HG02885 (cell line): ENCODE results near the gene C19orf44.
"Not testable (repeated sequence)": the region's sequence is repeated elsewhere in the genome, so short reads cannot be mapped to it uniquely, and the experiment has no call there.

Source experiments
- ATAC-seq: cut with Tn5 transposase; IDR thresholded peaks from one replicate; pipeline ENCODE4 v1.9.1; 2021; ENCODE audit warnings: mild to moderate bottlenecking; ENCODE audit not compliant: unreplicated experiment, poor library complexity

Gene C19orf44

GRCh38 chr19:16530540-16531379, 34.6 kb downstream of the C19orf44 start:
- no peak for ATAC-seq

DNA sequence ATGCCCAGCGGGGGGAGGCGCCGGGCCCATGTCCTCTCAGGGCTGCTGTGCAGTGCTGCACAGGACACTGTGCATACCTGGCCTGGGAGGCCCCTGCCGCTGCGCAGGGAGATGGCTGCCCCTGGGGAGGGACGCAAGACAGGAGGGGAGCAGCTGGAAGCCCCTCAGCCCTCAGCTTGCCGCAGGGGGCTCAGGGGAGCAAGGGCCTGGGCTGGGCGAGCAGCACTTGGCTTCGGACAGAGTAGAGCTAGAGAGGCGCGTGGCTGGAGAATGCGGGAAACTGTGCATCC, 35.1 kb downstream of the C19orf44 start:
- no peak for ATAC-seq

DNA sequence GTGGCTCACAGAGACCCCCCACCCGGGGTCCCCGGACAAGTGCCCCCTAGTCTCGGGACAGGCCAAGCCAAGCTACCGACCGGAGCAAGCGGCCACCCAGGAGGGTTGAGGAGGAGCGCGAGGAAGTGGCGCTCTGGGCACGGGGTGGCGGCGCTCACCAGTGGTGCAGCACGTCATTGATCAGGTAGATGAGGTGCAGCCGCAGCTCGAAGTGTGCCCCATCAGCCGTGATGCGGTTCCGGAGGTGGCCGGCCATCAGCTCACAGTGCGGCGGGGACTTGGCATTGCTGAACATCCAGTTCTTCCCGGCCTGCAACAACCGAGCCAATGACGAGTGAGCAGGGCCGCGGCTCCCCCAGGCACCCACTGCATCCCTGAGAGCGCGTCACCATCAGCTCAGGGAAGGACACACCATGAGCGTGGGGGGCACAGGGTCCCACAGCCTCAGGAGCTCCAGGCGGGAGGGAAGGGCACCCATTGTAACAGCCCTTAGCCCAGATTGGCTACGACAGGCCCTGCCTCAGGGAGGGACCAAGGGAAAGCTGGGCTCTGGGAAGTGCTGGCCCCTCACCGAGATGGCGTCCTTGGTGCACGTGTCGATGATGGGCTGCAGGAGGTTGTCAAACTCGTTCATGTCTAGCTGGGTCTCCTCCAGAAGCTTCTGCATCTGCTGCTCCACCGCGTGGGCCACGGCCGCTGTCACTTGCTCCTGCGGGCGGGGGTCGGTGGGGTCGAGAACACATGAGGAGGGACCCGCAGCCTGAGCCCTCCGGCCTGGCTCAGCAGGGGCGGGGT, 36.4 kb downstream of the C19orf44 start:
- ATAC-seq, result no peak

DNA sequence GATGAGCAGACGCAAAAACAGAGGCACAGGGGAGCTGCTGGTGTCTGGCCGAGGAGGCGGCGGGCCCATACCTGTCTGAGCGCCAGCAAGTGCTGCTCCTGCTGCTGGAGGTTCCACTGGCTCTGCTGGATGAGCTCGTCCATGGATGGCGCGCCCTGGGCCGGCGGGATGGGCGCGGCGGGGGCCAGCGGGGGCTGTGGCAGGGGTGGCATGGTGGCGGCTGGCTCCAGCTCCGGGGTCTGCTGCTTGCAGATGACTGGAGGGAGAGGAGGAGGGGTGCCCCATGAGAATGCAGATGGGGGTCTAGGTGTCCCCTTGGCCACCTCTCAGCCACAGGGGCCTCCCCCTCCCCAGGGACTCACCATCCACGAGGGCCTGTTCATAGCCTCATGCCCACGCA, 39.2 kb downstream of the C19orf44 start:
- no peak for ATAC-seq

DNA sequence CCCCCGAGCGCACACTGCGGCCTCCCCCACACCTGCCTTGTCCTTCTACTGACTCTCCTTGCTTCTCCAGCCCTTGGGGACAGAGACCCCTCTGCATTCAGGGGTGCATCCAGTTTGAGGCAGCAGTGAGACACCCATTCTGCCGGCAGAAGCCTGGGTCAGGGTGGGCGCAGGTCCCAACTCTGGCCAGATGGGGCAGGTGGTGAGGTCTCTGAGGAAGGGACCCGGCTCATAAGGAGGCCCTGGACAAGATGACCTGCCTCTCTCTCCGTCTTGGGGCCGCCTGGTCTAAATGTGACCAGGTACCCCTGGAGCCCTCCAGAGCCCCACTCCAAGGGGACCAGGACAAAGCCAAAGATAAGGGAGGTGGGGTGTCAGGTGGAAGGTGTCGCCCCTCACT, 39.9 kb downstream of the C19orf44 start:
- ATAC-seq, result no peak

DNA sequence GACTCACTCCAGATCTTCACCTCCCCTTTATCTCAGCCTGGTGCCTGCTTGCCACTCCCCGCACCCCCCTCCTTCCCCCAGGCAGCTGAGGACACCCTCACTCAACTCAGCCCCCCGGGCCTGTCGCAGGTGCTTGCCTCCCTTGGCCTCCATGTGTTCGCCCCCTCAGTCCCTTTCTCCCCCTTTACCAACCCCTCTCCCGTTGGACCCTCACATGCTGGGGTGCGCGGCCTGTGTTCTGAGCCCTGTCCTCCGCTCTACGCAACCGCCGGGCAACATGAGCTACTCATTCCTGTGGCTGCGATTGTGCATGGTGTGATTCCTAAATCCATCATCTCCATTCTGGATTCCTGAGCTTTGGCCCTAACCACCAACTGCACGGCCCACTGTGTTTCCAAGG, 40.9 kb downstream of the C19orf44 start:
- no peak for ATAC-seq

DNA sequence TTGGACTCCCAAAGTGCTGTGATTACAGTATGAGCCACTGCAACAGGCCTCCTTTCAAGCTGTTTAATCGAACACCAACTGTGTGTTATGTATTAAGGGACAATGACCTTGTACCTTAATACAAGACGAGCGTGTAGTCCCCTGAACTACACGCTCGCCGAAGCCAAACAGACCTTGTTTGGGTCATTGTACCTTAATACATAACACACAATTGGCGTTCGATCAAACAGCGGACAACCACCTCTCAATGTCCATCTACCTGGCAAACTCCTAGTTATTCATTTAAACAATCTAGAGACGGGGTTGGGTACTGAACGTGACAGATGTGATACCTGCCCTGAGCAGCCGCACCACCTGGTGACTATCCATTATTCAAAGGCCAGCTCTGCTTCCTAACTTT, 44.8 kb downstream of the C19orf44 start:
- ATAC-seq, result no peak

DNA sequence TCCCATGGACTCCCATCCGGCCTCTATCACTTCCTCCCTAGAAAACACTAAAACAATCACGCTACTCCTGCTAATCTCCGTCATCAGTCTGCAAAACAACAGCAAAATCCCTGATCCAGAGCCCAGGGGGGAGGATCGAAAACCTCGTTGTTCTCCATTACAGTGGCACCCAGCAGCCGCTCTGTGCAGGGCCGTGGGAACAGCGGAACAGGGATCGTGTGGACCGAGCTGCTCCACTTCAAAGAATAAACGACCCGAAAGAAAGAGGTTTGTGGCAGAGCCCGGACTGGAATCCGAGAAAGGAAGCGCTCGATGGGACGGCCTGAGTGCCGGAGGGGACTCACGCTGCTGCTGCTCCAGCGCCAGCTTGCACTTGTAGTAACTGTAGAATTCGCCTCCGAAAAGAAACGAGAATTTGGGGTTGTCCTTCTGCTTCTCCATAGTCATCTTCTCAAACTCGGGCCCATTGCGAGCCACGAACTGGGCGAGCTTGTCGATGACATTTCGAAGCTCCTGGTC, 45.4 kb downstream of the C19orf44 start:
- no peak for ATAC-seq

DNA sequence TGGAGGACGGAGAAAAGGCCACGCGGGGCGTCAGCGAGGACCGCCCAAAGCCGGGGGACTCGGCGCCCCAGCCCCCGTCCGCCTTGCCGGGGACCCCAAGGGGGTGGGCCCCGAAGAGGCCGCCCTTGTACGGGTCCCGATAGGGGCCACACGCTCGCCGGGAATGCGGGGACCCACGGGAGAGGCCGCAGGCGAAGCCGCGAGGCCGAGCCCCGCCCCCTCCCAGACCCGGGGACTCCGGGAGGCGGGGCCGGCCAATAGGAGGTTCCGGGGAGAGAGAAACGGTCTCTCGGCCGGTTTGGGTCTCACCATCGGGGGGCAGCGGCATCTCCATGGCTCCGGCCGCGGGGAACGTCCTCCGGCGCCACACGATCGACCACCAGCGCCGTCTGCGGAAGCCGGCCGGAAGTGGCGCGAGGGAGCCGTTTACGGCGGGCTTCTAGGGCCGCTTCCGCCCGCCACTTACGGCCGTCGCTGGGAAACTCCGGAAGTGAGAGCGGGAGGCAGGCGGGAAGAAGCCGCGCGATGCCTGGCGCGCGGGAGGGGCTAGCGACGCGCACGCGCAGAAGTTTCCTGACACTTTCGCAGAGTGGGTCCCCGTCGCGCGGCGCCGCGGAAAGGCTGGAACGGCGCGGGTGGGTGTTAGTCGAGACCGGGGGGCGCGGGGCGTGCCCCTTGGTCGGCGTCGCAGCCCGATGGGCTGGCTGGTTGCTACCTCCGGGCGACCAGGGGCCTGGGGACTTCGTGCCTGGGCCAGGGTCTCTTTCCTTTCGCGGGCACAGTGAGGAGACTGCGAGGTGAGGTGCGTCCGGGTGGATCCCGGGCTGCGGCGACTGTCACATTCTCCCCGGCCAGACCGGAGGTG, 46.1 kb downstream of the C19orf44 start, which contains the start of gene CHERP:
CHERP (minus strand) TSS at position 393 of the 865 bp plus-strand sequence; CDS start at position 334, 59 bp downstream.
- ATAC-seq, result peak; percentile 77

DNA sequence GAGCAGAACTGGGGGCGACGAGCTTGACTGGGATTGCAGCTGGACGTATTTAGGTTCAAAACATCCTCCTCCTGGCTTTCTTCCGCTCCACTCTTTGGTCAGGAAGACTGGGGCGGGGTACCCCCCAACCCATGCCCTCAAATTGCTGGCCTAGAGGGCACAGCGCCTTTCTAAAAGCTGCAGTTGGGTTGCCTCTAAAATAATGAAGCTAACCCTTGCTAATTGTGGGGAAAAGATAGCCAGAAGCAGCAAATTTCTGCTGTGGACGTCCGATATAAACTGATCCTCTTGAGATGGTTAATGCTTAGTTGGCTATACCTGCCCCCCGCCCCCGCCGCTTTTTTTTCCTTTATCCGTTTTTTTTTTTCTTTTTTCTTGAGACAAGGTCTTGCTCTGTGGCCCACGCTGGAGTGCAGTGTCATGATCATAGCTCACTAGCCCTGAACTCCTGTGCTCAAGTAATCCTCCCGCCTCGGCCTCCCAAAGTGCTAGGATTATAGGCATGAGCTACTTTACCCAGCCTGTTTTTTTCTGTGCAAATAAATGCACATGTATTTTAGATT, 46.8 kb downstream of the C19orf44 start:
- no peak for ATAC-seq

- ATAC-seq, result not testable (repeated sequence)
Observed at GRCh38 chr19:16543734-16544133, 47.5 kb downstream of the C19orf44 start.

GRCh38 chr19:16544473-16545231, 48.5 kb downstream of the C19orf44 start:
- no peak for ATAC-seq

- no peak for ATAC-seq
Observed at GRCh38 chr19:16548956-16549355, 52.8 kb downstream of the C19orf44 start.

DNA sequence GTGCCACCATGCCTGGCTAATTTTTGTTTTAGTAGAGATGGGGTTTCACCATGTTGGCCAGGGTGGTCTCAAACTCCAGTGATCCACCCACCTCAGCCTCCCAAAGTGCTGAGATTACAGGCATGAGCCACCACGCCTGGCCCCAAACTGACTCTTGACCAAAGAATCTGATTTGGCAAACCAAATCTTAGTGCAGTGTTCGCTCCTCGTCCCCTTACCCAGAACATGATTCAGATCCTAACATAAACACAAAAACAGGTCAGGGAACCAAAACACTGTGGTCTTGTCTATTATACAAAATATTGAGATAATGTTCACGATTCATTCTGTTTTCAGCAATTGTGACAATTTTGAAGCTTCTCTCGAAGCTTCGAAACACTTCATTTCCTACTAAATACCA, 55.7 kb downstream of the C19orf44 start:
- ATAC-seq, result not testable (repeated sequence)

- no peak for ATAC-seq
Observed at GRCh38 chr19:16554776-16555175, 58.6 kb downstream of the C19orf44 start.

- ATAC-seq, result no peak
Observed at GRCh38 chr19:16559780-16560276, 63.6 kb downstream of the C19orf44 start.

DNA sequence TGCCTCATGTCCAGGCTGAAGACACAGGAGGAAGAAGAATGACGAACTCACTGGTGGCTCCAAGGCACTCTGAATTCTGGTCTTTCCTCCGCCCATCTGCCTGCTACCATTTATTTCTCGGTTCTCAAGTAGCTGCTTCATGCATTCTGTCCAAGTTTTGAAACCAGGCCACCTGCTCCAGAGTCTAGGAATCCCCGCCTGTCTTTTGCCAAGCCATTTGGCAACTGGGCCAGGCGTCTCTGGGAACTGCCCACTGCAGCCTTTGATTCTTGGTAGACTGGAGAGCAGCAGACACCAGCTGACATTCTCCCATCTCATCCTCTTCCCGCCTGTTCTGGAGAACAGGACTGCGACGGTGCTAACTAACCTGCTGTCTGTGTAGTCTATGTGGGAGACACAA, 65.2 kb downstream of the C19orf44 start:
- no peak for ATAC-seq

- ATAC-seq, result no peak
Observed at GRCh38 chr19:16562608-16563025, 66.4 kb downstream of the C19orf44 start.

GRCh38 chr19:16564842-16565241, 68.6 kb downstream of the C19orf44 start:
- ATAC-seq, result no peak
